ENCODE measurements around the gene IFT88.

DNA sequence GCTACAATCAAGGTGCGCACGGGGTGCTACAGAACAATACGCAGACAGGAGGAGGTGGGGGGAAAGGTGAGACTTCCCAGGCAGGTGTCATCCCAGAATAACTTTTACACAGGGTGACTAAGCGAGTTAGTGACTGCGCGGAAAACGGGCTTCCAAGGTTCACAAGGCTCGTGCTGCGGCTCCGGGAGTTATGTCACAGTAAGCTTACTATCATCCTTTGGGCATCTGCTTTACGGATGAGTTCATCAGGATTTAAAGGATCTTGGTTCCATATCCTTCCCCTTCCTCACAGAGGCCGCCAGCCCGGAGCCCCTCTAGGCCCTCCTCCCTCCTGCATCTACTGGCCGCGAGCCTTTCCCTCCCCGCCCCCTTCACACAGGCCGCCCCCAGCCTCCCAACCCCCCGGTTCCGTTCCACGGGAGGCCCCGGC, 474 bp upstream of the IFT88 start:
- TF ChIP-seq, protein P1, sequence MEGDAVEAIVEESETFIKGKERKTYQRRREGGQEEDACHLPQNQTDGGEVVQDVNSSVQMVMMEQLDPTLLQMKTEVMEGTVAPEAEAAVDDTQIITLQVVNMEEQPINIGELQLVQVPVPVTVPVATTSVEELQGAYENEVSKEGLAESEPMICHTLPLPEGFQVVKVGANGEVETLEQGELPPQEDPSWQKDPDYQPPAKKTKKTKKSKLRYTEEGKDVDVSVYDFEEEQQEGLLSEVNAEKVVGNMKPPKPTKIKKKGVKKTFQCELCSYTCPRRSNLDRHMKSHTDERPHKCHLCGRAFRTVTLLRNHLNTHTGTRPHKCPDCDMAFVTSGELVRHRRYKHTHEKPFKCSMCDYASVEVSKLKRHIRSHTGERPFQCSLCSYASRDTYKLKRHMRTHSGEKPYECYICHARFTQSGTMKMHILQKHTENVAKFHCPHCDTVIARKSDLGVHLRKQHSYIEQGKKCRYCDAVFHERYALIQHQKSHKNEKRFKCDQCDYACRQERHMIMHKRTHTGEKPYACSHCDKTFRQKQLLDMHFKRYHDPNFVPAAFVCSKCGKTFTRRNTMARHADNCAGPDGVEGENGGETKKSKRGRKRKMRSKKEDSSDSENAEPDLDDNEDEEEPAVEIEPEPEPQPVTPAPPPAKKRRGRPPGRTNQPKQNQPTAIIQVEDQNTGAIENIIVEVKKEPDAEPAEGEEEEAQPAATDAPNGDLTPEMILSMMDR (IDR thresholded peaks at IDR 0.05; ENCODE audit: insufficient read depth, low read length, poor library complexity, severe bottlenecking): no peak
- no peak for TF ChIP-seq EZH2phosphoT487 (conservative IDR thresholded peaks at IDR 0.05; ENCODE audit: low read length)

Measured in SU-DHL-6 (cell line).